Motor neuron (in vitro differentiated cells): ENCODE measurements around the gene CARHSP1. TPM values are rescaled to one million over a fixed set of nuclear protein-coding genes. Genes with fewer than 3 reads are reported as not detected.

Experiments
- ATAC-seq, 8 experiments: fragments of 200-7000 bp; cut with Tn5 transposase; replicated peaks in 6 of 8; 2 replicates each; pipeline ENCODE4 v1.8.0; 2021; ENCODE audit warnings: mild to moderate bottlenecking in 8 of 8, moderate library complexity in 8 of 8
- H3K27ac ChIP-seq, 2 donors: fragments of 250-450 bp; sonication (Bioruptor Pico); 2 replicates each; pipeline ENCODE4 v1.9.0; 2021; ENCODE audit warnings: antibody characterized with exemption in 2 of 2, mild to moderate bottlenecking in 2 of 2, moderate library complexity in 1 of 2
- H3K4me1 ChIP-seq, 2 donors: fragments of 250-450 bp; sonication (Bioruptor Pico); replicated peaks in 1 of 2; 2 replicates each; pipeline ENCODE4 v1.6.1; 2021; ENCODE audit warnings: antibody characterized with exemption in 2 of 2, mild to moderate bottlenecking in 2 of 2, moderate library complexity in 1 of 2
- H3K4me3 ChIP-seq, 5 donors: fragments of 250-450 bp; sonication (Bioruptor Pico); 2 replicates each; pipeline ENCODE4 v1.9.0; 2021; ENCODE audit warnings: antibody characterized with exemption in 5 of 5, mild to moderate bottlenecking in 5 of 5, moderate library complexity in 4 of 5
- WGBS, 10 experiments: fragments of 450-650 bp; shearing (Covaris generic); methylation state at CpG; one replicate each; pipeline ENCODE4 v1.0.0; 2022; 5-methylcytosine and 5-hydroxymethylcytosine counted together
- in situ Hi-C, 9 experiments: fragments of 400-800 bp; cut with MboI; loops; one replicate each; pipeline ENCODE4 v1.15.0; 2021; ENCODE audit warnings: low sequenced_read_pairs in 9 of 9, low pct_unique_long_range_greater_than_20kb in 2 of 9; ENCODE audit not compliant: unreplicated experiment in 9 of 9
- total RNA-seq, 8 experiments: library from RNA; unstranded; fragments of 300-600 nt; gene quantifications; 2 replicates each; pipeline versions ENCODE4 v1.2.3 to v1.2.4, GENCODE V29; 2022

Gene CARHSP1
- total RNA-seq, 8 experiments from 2014 or later = 38.5 to 196 (median 69.7) TPM

DNA sequence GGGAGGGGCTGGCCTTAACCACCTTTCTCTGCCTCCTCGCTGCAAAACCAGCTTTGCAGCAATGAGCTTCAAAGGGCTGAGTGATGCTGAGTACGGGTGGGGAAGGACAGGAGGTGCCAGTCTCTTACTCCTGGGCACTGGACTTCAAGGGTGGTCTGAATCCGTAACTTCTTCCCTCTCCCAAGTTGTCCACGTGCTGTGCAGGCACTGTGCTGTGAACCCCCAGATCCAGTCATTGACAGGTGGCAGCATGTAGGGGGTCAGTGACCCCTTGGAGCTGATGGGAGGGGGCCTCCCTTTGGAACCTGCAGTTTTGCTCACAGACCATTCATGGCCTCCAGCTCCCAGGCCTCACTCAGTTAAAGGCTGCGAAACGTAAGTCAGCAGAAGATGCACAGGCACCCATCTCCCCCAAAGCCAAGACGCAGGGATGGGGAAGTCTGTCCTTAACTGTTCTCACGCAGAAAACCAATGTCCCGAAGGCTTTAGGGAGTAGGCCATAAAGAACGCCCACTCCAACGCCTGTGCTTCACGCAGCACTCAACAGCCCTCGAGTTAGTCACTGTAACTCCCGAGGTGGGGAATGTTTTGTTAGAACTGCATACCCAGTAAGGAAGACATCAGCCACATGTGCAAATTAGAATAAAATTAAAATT, 21.2 kb upstream of the CARHSP1 start:
- WGBS, 10 experiments = 37 to 100% (median 85%) methylated on average over 1 to 8 of the region's 14 CpGs; no CpG with 5 or more reads in 4 of the 10 experiments
- no peak for ATAC-seq
- Histone ChIP-seq H3K4me3 (no peak overlapping the region), H3K4me1 (peaks cover 12 to 29% of the 10 kb centered on the region in 2 donors), H3K27ac (no peak overlapping the region)
- in situ Hi-C loops = loop anchor here in 2 of 9 experiments (25.0 kb wide), 1 partner anchor 228 kb away; the partner anchor contains the start of gene ABAT (in 2 of the 2)

DNA sequence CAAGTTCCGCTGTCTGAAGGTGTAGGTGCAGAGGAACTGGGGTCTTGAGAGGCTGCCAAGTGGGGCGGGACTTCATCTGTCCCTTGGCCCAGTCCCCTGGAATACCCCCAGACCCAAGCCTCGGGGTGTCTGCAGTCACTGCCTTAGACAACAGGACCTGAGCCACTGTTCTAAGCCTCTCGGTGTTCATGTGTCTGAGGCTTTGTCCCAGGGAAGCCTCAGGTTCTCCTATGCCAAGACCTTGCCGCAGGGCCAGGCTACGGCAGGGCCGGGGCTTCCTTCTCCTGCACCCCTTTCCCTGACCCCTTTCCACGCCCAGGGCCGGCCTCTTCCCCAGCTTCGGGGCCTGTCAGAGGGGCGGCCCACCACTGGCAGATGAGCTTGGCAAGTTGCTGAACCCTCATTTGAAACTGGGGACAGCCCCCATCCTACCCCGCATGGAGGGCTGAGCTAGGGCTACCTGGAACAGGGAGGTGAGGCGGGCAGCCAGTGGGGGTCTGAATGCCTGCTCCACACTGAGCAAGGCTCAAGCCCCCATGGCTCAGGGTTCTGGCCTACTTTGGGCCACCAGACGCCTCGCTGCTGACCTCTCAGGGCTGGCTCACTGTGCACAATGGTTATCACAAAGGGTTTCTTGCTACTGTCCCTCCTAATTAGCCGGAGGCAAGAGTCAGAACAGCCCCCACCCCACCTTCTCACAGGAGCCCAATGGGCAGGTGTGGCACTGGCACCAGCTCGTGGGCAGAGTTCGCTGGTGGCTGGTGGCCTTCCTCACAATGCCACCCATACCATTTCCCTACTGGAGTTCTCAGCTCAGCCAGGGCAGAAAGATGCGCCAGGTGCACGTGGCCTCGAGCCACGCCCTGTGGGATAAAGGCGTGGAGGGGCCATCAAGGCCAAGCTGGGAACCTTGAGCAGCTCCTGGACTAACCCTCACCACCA, 20.4 kb upstream of the CARHSP1 start:
- H3K4me3 ChIP-seq = no peak overlapping the region
- no peak for ATAC-seq
- WGBS, 10 experiments = 90 to 100% (median 98%) methylated on average over 2 to 8 of the region's 23 CpGs; no CpG with 5 or more reads in 2 of the 10 experiments
- H3K4me1 ChIP-seq = peaks cover 12 to 31% of the 10 kb centered on the region in 2 donors
- no peak overlapping the region for H3K27ac ChIP-seq
- in situ Hi-C loops = loop anchor here in 2 of 9 experiments (25.0 kb wide), 1 partner anchor 227 kb away; the partner anchor contains the start of gene ABAT (in 2 of the 2)

DNA sequence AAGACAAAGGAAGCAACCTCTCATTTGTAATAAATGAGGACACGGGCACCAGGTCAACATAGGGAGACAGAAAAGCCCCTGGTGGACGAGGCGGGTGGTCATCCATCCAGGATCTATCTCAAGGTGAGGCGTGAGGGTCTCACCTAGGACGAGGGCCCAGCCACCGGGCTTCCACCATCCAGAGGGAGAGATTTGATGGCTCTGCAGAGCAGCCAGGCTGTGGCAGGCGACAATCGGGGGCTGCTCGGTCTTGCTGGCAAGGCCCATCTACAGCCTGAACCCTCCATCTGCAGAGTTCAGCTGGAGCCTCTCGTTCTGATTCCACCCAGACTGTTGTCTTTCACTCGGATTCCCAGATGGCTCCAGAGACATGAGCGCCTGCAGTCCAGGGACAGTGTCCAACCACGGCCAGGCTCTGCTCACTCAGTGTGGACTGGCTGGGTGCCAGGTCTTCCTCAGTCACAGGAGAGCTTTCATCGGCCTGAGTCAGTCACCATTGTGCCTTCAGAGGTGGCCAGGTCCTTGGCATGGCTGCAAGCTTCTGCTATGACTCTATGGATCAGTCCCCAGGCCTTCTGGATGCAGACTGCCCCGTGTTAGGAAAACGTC, 19.2 kb upstream of the CARHSP1 start:
- no peak overlapping the region for H3K27ac ChIP-seq
- 20 to 100% (median 79%) methylated on average over 1 to 7 of the region's 16 CpGs; no CpG with 5 or more reads in 1 of the 10 experiments for whole genome bisulfite sequencing, 10 experiments
- in situ Hi-C loops = loop anchor here in 2 of 9 experiments (25.0 kb wide), 1 partner anchor 226 kb away; the partner anchor contains the start of gene ABAT (in 2 of the 2)
- no peak overlapping the region for H3K4me3 ChIP-seq
- peak in 3 of 8 experiments; percentile 4 to 11 (median 6) for ATAC-seq
- peaks cover 11 to 26% of the 10 kb centered on the region in 2 donors for H3K4me1 ChIP-seq

DNA sequence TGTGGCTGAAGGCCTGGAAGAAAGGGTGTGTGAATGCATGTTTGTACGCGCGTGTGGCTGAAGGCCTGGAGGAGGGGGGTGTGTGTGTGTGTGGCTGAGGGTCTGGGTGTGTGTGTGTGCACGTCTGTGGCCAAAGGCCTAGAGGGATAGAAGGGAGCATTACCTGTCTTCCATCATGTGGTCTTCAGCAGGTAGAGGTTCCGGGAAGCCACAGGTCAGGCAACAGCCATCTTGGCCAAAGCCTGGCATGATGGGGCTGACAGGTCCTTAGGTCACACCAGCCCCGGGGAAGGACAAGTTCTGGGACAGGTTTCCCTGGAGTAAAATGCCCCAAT, 18.6 kb upstream of the CARHSP1 start:
- 50 to 100% (median 92%) methylated on average over 1 to 5 of the region's 6 CpGs; no CpG with 5 or more reads in 3 of the 10 experiments for WGBS, 10 experiments
- no peak for ATAC-seq
- Histone ChIP-seq H3K4me1 (peaks cover 8 to 24% of the 10 kb centered on the region in 2 donors), H3K4me3 (no peak overlapping the region), H3K27ac (no peak overlapping the region)
- in situ Hi-C loops = loop anchor here in 2 of 9 experiments (25.0 kb wide), 1 partner anchor 225 kb away; the partner anchor contains the start of gene ABAT (in 2 of the 2)

DNA sequence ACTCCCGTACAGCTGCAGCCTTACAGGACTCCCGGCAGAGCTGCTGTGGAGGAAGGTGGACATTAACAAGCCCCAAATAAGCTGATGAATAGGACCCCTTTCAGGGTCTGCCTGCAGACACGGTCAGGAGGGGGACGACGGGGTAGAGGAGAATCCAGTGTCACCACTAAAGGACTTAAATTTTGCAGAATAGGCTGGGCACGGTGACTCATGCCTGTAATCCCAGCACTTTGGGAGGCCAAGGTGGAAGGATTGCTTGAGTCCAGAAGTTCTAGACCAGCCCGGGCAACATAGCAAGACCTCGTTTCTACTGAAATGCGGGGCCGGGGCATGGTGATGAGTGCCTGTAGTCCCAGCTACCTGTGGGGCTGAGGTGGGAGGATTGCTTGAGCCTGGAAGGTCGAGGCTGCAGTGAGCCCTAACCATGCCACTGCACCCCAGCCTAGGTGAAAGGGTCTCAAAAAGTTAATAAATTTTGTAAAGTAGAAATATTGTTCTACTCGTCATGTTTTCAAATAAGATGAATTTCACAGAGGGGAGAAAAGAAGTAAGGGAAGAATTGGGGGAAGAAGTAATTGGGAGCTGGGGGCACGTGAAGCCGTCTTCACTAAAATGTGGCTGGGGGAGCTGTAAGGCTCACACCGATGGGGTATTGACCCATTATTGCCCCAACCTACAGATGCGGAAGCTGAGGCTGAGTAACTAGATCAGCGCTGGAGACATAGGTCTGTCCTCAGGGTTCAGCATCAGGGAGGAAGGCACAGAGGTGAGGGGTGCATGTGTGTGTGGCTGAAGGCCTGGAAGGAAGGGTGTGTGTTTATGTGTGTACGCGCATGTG, 18.0 kb upstream of the CARHSP1 start:
- WGBS, 10 experiments = 0 to 80% (median 67%) methylated on average over 1 to 13 of the region's 19 CpGs; no CpG with 5 or more reads in 2 of the 10 experiments
- Histone ChIP-seq H3K27ac (no peak overlapping the region), H3K4me3 (no peak overlapping the region), H3K4me1 (peaks cover 3 to 18% of the 10 kb centered on the region in 2 donors)
- in situ Hi-C loops = loop anchor here in 2 of 9 experiments (25.0 kb wide), 1 partner anchor 225 kb away; the partner anchor contains the start of gene ABAT (in 2 of the 2)
- no peak for ATAC-seq

DNA sequence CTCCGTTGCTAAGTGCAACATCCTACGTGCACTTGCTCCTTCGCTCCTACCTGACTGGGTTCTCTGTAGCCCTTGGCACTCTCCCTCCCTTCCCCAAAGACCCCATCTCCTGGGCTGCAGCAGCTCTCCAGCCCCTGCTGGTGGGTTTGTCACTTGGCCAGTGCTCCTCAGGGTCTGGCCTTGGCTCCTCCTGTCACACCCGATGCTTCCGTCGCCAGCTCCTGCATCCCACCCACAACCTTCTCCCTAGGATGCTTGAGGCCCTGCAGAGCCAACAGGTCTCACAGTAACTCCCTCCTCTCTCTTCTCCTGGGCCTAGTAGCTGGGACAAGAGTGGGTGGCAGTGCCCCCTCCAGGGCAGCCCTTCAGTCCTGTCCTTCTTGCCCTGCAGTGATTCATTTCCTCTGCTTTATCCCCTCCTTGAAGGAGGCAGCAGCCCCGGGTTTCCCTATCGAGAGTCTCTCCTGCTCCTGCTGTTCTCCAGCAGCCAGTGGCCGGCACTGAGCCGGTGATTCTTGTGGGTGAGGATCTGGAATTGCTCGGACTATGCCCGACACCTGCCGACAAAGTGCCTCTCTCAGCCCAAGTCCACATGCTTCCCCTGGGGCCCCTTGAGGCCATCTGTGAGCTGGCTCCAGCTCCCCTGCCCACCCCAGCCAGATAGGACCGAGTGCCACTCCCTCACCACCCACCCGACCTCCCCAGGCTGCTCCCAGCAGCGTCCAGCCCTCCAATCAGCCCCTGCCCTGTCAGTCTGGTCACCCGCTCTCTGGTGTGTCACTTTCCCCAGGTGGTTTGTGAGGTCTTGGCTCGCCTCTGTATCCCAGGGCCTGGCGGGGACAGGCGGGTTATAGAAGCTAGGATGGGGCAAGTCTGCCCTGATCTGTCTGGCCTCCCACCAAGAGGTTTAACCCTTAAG, 17.1 kb upstream of the CARHSP1 start:
- ATAC-seq = peak; percentile 20 to 77 (median 58)
- whole genome bisulfite sequencing, 10 experiments = 28 to 84% (median 46%) methylated on average over 1 to 6 of the region's 20 CpGs; no CpG with 5 or more reads in 4 of the 10 experiments
- in situ Hi-C loops = loop anchor here in 2 of 9 experiments (25.0 kb wide), 1 partner anchor 224 kb away; the partner anchor contains the start of gene ABAT (in 2 of the 2)
- Histone ChIP-seq H3K4me3 (no peak overlapping the region), H3K4me1 (peaks cover 0 to 14% of the 10 kb centered on the region in 2 donors), H3K27ac (no peak overlapping the region)

DNA sequence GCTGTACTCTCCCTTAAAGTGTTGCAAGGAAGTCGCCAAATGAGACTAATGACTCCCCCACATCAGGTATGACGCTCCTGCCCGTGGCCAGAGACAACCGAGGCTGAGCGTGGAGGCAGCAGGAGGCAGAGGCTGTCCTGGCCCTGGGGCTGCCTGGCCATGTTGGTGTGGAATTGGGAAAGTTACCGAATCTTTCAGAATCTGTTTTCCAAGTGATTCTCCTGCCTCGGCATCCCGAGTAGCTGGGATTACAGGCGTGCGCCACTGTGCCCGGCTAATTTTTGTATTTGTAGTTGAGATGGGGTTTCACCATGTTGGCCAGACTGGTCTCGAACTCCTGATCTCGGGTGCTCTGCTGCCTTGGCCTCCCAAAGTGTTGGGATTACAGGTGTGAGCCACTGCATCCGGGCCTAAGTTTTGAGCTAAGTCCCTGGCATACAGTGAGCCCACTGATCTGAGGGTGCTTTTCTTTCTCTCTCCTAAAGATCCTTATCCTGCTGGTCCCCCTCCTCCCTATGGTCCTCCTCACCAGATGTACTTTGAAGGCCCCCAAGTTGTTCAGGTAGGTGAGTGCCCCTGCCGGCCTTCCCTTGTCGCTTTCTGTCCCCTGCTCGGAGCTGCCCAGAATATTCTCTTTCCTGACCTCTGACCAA, 14.0 kb upstream of the CARHSP1 start:
- in situ Hi-C loops = loop anchor here in 2 of 9 experiments (25.0 kb wide), 1 partner anchor 221 kb away; the partner anchor contains the start of gene ABAT (in 2 of the 2)
- Histone ChIP-seq H3K27ac (no peak overlapping the region), H3K4me3 (no peak overlapping the region), H3K4me1 (peaks cover 0 to 14% of the 10 kb centered on the region in 2 donors)
- ATAC-seq = no peak
- 20 to 100% (median 91%) methylated on average over 1 to 6 of the region's 17 CpGs; no CpG with 5 or more reads in 2 of the 10 experiments for whole genome bisulfite sequencing, 10 experiments

DNA sequence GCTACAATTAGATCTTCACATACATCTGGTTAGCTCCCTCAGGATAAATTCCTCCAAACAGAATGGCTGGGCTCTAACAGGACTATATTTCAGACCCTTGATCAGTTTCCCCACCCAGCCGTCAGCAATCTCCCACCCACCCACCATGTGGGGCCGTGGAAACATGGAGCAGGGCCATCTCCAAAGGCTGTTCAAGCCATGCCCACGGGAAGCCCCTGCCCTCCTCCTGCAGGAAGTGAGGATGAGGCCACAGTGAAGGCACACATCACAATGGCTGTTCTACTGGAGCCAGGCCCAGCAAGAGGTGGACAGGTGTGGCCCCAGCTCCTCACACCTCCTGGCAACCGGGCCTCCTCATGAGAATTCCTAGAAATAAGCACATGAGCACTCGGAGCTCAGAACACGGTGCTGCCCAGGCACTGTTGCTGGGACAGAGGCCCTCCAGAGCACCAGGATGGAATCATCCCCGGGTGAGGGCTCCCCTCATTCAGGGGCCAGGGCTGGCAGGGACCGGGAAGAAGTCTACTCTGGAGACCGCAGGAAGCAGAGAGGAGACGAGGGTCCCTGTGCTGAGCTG, 13.3 kb upstream of the CARHSP1 start, which contains the start of gene LITAFD:
TSS of gene LITAFD (plus strand) at position 311 of the 577 bp plus-strand sequence. CDS start 2,005 bp downstream, outside the sequence.
- Histone ChIP-seq H3K27ac (no peak within 1 kb of the TSS), H3K4me3 (no peak within 1 kb of the TSS), H3K4me1 (peaks cover 0 to 14% of the 10 kb centered on the region in 2 donors)
- in situ Hi-C loops = loop anchor here in 2 of 9 experiments (25.0 kb wide), 1 partner anchor 220 kb away; the partner anchor contains the start of gene ABAT (in 2 of the 2)
- WGBS, 10 experiments = 69 to 80% methylated on average over 1 to 3 of the region's 10 CpGs; no CpG with 5 or more reads in 8 of the 10 experiments
- no peak for ATAC-seq

DNA sequence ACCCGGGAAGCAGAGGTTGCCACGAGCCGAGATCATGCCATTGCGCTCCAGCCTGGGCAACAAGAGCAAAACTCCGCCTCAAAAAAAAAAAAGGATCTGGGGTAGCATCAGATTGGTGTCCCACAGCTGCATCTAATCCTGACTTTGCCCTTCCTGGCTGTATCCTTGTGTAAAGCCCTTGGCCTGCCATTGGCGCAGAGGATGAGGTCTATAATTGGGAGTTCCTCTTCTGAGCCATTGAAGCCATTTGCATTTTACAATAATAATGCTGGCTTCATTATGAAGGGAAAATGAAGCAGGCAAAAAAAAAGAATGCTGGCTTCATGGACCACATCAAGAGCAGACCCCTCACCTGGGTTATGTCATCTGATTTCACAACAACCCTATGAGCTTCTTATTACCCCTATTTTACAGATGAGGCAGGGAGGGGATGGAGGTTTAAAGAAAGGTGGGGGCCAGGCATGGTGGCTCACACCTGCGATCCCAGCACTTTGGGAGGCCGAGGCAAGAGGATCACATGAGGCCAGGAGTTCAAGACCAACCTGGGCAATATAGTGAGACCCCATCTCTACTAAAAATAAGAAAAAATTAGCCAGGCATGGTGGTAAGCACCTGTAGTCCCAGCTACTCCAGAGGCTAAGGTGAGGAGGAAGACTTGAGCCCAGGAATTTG, 12.2 kb upstream of the CARHSP1 start:
- Histone ChIP-seq H3K4me3 (no peak overlapping the region), H3K4me1 (peaks cover 0 to 7% of the 10 kb centered on the region in 2 donors), H3K27ac (no peak overlapping the region)
- no peak for ATAC-seq
- in situ Hi-C loops = loop anchor here in 2 of 9 experiments (25.0 kb wide), 1 partner anchor 219 kb away; the partner anchor contains the start of gene ABAT (in 2 of the 2)
- WGBS, 10 experiments = 64 to 100% (median 90%) methylated on average over 1 to 5 of the region's 8 CpGs; no CpG with 5 or more reads in 3 of the 10 experiments
